GM12873 (cell line): Measurements from ENCODE around the gene HOXA3.

Experiments used
- CTCF ChIP-seq: IDR thresholded peaks from 2 replicates; pipeline ENCODE4 v1.5.1; 2012; ENCODE audit warnings: low read depth, mild to moderate bottlenecking, moderate library complexity, low read length, control low read depth; ENCODE audit not compliant: insufficient read depth; ENCODE audit errors: missing control alignments

Gene HOXA3

GRCh38 chr7:27173511-27173955, 21.1 kb upstream of the HOXA3 start:
- no peak for TF ChIP-seq CTCF

- no peak for TF ChIP-seq CTCF
Measured at GRCh38 chr7:27172823-27173510, 20.6 kb upstream of the HOXA3 start.

- no peak for TF ChIP-seq CTCF
Measured at GRCh38 chr7:27172315-27172774, 20.0 kb upstream of the HOXA3 start.

GRCh38 chr7:27171637-27172314, 19.4 kb upstream of the HOXA3 start:
- TF ChIP-seq CTCF, result no peak

GRCh38 chr7:27171325-27171636, 18.9 kb upstream of the HOXA3 start:
- TF ChIP-seq CTCF, result no peak

GRCh38 chr7:27170426-27171324, 18.3 kb upstream of the HOXA3 start:
- no peak for TF ChIP-seq CTCF
